Esophagus muscularis mucosa (tissue), 4 donors: ENCODE measurements around the gene ANKRD16. TPM values are rescaled to one million over a fixed set of nuclear protein-coding genes. Genes with fewer than 3 reads are reported as not detected.
"Not testable (repeated sequence)": the region's sequence is repeated elsewhere in the genome, so short reads cannot be mapped to it uniquely, and the experiment has no call there.

Experiments
- DNase-seq: peaks from one replicate; pipeline ENCODE4 v3.0.0-alpha.2; 2017; ENCODE audit errors: extremely low spot score
- H3K27ac ChIP-seq, 4 donors: fragments of 200-600 bp; sonication (generic); replicated peaks in 1 of 4; 1 replicate in 3 of 4; 2 replicates in 1 of 4; pipeline ENCODE4 v1.5.1; 2016 to 2019; ENCODE audit warnings: mild to moderate bottlenecking in 1 of 4
- H3K27me3 ChIP-seq, 4 donors: fragments of 200-600 bp; sonication (generic); one replicate each; pipeline versions ENCODE4 v1.5.1 to v1.6.0; 2016 to 2019
- H3K36me3 ChIP-seq, 4 donors: fragments of 200-600 bp; sonication (generic); one replicate each; pipeline ENCODE4 v1.5.1; 2016 to 2019
- H3K4me1 ChIP-seq, 4 donors: fragments of 200-600 bp; sonication (generic); one replicate each; pipeline ENCODE4 v1.5.1; 2016 to 2019
- H3K4me3 ChIP-seq, 4 donors: fragments of 200-600 bp; sonication (generic); 1 replicate in 2 of 4; 2 replicates in 2 of 4; pipeline ENCODE4 v1.5.1; 2016 to 2019; ENCODE audit warnings: mild to moderate bottlenecking in 4 of 4, moderate library complexity in 1 of 4
- H3K9me3 ChIP-seq, 4 donors: fragments of 200-600 bp; sonication (generic); 1 replicate in 3 of 4; 2 replicates in 1 of 4; pipeline ENCODE4 v1.5.1; 2016 to 2019
- EP300 ChIP-seq: sonication (generic); formaldehyde crosslinking; IDR thresholded peaks from one replicate; pipeline ENCODE4 v1.6.1; 2017; ENCODE audit warnings: antibody characterized with exemption
- POLR2A ChIP-seq: fragments of 450-650 bp; IDR thresholded peaks from one replicate; pipeline ENCODE4 v1.6.1; 2017; ENCODE audit warnings: antibody characterized with exemption, moderate library complexity, mild to moderate bottlenecking, low read depth
- POLR2AphosphoS5 ChIP-seq, 2 donors: sonication (generic); formaldehyde crosslinking; IDR thresholded peaks; one replicate each; pipeline ENCODE4 v1.6.1; 2017; ENCODE audit warnings: antibody characterized with exemption in 2 of 2
- WGBS: methylation state at CpG from one replicate; pipeline ENCODE4 v1.1.5; 2018; 5-methylcytosine and 5-hydroxymethylcytosine counted together
- intact Hi-C: fragments of 100-400 bp; cut with DNase I; formaldehyde crosslinking; loops from one replicate; pipeline ENCODE4 v1.15.1; 2023
- total RNA-seq, 4 donors: library from RNA; depleted of rRNA; stranded (reverse); fragments of >200 nt; gene quantifications; one replicate each; pipeline versions ENCODE4 v1.1.0 to v1.2.1, GENCODE V29; 2016
- TF ChIP-seq, protein P1 (sequence below), 3 experiments: fragments of 200-600 bp in 2 of 3; fragments of 450-650 bp in 1 of 3; sonication (generic) in 2 of 3; IDR thresholded peaks; one replicate each; pipeline ENCODE4 v1.5.1; 2017 to 2019; ENCODE audit warnings: antibody characterized with exemption in 3 of 3, mild to moderate bottlenecking in 2 of 3, moderate library complexity in 1 of 3

Gene ANKRD16
- total RNA-seq, 4 donors from 2014 or later = 5.1 to 9.0 (median 5.9) TPM

DNA sequence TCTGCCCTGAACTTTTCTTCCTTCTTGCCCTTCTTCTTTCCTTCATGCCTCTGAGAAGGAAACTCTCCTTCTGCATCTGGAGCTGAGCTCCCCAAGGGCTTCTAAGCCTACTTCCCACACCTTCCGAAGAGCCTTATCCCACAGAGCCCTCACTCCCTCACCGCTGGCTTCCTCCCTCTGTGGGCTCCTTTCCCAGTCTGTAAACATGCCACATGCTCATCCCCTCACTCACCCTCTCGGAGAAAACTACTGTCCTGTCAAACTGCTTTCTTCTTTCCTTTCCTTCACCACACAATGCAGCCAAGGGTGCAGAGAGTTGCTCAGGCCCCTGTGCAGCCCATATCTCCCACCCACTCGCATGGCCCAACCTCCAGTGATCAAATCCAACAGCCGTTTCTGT lies 18.1 kb downstream of the ANKRD16 start:
- TF ChIP-seq, protein P1, sequence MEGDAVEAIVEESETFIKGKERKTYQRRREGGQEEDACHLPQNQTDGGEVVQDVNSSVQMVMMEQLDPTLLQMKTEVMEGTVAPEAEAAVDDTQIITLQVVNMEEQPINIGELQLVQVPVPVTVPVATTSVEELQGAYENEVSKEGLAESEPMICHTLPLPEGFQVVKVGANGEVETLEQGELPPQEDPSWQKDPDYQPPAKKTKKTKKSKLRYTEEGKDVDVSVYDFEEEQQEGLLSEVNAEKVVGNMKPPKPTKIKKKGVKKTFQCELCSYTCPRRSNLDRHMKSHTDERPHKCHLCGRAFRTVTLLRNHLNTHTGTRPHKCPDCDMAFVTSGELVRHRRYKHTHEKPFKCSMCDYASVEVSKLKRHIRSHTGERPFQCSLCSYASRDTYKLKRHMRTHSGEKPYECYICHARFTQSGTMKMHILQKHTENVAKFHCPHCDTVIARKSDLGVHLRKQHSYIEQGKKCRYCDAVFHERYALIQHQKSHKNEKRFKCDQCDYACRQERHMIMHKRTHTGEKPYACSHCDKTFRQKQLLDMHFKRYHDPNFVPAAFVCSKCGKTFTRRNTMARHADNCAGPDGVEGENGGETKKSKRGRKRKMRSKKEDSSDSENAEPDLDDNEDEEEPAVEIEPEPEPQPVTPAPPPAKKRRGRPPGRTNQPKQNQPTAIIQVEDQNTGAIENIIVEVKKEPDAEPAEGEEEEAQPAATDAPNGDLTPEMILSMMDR (IDR thresholded peaks at IDR 0.05) = no peak
- TF ChIP-seq EP300 = no peak
- no peak for TF ChIP-seq POLR2AphosphoS5 (IDR thresholded peaks at IDR 0.05)
- TF ChIP-seq POLR2A = no peak
- no peaks in the 10 kb centered on the region for H3K9me3 ChIP-seq
- DNase-seq = no peak
- 53% methylated on average over 5 of the region's 5 CpGs for WGBS
- H3K36me3 ChIP-seq = peaks cover 0 to 24% (median 20%) of the 10 kb centered on the region in 4 donors
- no peak overlapping the region for H3K27ac ChIP-seq
- no peak overlapping the region for H3K4me3 ChIP-seq
- H3K27me3 ChIP-seq = no peaks in the 10 kb centered on the region
- H3K4me1 ChIP-seq = peaks cover 0 to 3% (median 0%) of the 10 kb centered on the region in 4 donors
- intact Hi-C loops = loop anchor here (5.0 to 10.0 kb wide), 3 partner anchors 59 to 237 kb away; partner anchors contain the start of genes GDI2 and TASOR2

DNA sequence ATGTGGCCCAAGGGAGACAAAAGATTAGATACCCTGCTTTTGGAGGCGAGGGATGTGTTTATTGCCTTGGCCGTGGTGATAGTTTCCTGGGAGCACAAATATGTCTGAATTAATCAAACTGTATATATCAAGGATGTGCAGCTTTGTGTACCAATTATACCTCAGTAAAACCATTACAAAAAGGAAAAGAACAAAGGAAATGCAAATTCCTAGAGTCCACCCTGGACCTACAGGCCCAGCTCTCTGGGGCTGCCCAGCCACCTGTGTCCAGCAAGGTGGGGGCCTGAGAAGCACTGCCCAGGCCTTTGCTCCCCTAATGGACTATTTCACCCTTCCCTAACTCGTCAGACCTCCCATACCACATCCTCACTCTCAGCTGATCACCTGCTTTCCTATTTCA lies 20.5 kb downstream of the ANKRD16 start:
- no peaks in the 10 kb centered on the region for H3K9me3 ChIP-seq
- 94% methylated on average over 3 of the region's 3 CpGs for WGBS
- H3K36me3 ChIP-seq = peaks cover 0 to 1% (median under 1%) of the 10 kb centered on the region in 4 donors
- H3K4me1 ChIP-seq = peaks cover 0 to 3% (median 0%) of the 10 kb centered on the region in 4 donors
- no peak overlapping the region for H3K4me3 ChIP-seq
- DNase-seq = no peak
- TF ChIP-seq EP300 (no peak), POLR2AphosphoS5 (IDR thresholded peaks at IDR 0.05) (no peak), POLR2A (no peak)
- TF ChIP-seq, protein P1 (IDR thresholded peaks at IDR 0.05) = no peak
- intact Hi-C loops = no loop called here
- no peak overlapping the region for H3K27ac ChIP-seq
- no peaks in the 10 kb centered on the region for H3K27me3 ChIP-seq

DNA sequence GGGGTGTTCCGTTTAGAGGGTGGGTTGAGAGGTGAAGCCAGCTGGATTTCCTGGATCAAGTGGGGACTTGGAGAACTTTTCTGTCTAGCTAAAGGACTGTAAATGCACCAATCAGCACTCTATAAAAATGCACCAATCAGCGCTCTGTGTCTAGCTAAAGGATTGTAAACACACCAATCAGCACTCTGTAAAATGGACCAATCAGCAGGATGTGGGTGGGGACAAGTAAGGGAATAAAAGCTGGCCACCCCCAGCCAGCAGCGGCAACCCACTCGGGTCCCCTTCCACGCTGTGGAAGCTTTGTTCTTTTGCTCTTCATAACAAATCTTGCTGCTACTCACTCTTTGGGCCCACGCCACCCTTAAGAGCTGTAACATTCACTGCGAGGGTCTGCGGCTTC lies 21.3 kb downstream of the ANKRD16 start:
- H3K27ac ChIP-seq, H3K4me3 ChIP-seq, H3K36me3 ChIP-seq, H3K9me3 ChIP-seq, intact Hi-C loops, DNase-seq, H3K4me1 ChIP-seq, H3K27me3 ChIP-seq: not testable (repeated sequence)
- WGBS = 93% methylated on average over 8 of the region's 8 CpGs

DNA sequence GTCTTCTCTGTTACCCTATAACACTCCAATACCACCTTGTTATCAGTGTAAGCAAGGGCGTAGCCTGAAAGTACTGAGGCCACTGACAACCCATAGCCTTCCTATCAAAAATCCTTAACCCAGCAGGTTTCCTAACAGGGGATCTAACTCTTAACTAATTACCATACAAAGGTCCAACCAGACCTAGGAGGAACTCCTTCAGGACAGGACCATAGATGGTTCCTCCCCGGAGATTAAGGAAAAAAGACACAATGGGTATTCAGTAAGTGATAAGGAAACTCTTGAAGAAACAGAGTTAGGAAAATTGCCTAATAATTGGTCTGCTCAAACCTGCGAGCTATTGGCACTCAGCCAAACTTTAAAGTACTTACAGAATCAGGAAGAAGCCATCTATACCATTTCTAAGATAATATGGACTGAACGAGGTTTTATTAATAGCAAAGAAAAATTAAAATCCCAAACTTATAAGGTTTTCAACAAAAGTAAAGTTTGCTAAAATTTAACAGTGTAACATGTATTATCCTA lies 22.5 kb downstream of the ANKRD16 start:
- intact Hi-C loops, H3K9me3 ChIP-seq, H3K4me1 ChIP-seq, H3K27ac ChIP-seq, H3K36me3 ChIP-seq, DNase-seq, H3K27me3 ChIP-seq, H3K4me3 ChIP-seq: not testable (repeated sequence)
- WGBS = 64% methylated on average over 4 of the region's 4 CpGs

DNA sequence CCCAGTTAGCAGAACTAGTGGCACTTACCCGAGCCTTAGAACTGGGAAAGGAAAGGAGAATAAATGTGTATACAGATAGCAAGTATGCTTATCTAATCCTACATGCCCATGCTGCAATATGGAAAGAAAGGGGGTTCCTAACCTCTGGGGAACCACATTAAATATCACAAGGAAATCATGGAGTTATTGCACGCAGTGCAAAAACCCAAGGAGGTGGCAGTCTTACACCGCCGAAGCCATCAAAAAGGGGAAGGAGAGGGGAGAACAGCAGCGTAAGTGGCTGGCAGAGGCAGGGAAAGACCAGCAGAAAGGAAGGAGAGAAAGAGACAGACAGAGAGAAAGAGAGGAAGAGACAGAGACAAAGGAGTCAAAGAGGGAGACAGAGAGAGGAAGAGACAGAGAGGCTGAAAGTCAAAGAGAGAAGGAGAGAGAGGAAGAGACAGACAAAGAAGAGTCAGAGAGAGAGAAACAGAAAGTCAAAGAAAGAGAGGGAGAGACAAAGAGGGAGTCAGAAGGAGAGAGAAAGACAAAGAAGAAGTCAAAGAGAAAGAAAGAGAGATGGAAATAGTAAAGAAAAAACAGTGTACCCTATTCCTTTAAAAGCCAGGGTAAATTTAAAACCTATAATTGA lies 23.1 kb downstream of the ANKRD16 start:
- intact Hi-C loops, DNase-seq, H3K4me3 ChIP-seq, H3K9me3 ChIP-seq, H3K36me3 ChIP-seq, H3K27me3 ChIP-seq, H3K4me1 ChIP-seq, H3K27ac ChIP-seq: not testable (repeated sequence)
- WGBS = 77% methylated on average over 5 of the region's 5 CpGs

DNA sequence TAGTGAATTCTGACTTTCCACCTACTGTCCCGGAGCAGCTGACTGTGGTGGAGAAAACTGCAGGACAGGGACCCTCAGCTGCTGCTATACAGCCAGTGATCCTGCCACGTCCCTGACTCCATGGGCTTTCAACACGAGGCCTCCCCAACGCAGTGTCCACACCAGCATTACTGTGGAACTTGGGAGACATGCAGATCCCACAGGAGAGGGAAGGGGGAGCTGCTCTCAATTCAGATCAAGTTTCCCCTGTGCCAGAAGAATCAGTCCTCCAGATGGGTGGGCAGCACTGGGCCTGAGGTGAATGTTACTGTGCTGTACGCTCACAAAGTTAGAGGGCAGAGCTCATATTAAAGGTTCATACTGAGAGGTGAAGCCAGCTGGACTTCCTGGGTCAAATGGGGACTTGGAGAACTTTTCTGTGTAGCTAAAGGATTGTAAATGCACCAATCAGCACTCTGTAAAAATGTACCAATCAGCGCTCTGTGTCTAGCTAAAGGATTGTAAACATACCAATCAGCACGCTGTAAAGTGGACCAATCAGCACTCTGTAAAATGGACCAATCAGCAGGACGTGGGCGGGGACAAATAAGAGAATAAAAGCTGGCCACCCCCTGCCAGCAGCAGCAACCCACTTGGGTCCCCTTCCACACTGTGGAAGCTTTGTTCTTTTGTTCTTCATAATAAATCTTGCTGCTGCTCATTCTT lies 26.6 kb downstream of the ANKRD16 start:
- WGBS = 97% methylated on average over 9 of the region's 9 CpGs
- H3K27me3 ChIP-seq, intact Hi-C loops: not testable (repeated sequence)

More for the DNA sequence above, 26.6 kb downstream of the ANKRD16 start:
- not testable (repeated sequence) for H3K27ac ChIP-seq, H3K4me3 ChIP-seq, H3K4me1 ChIP-seq, H3K36me3 ChIP-seq, DNase-seq, H3K9me3 ChIP-seq
